Measurements from ENCODE around the gene GADL1.

GRCh38 chr3:30932513-30933098 lies 38.1 kb upstream of the GADL1 start:
- TF ChIP-seq CTCF (IDR thresholded peaks at IDR 0.05 in 4 of 5, conservative IDR thresholded peaks at IDR 0.05 in 1 of 5) (no peak), POLR2A (IDR thresholded peaks at IDR 0.05) (no peak)

All from gastrocnemius medialis (tissue), 4 donors.